ENCODE data around the gene COBL.

Gene COBL

GRCh38 chr7:51140199-51141164, 176.1 kb downstream of the COBL start:
- DNase-seq (ENCODE audit: low spot score) = no peak

GRCh38 chr7:51139796-51140195, 176.8 kb downstream of the COBL start:
- peak; percentile 56 for DNase-seq (ENCODE audit: low spot score)

- DNase-seq (ENCODE audit: low spot score) = peak; percentile 22
These were observed 178.2 kb downstream of the COBL start for GRCh38 chr7:51138123-51139085.

- no peak for DNase-seq (ENCODE audit: low spot score)
These were observed 181.0 kb downstream of the COBL start for GRCh38 chr7:51135576-51135975.

- no peak for DNase-seq (ENCODE audit: low spot score)
These were observed 182.6 kb downstream of the COBL start for GRCh38 chr7:51134013-51134441.

GRCh38 chr7:51132661-51133060, 183.9 kb downstream of the COBL start:
- DNase-seq (ENCODE audit: low spot score) = no peak

GRCh38 chr7:51129527-51130472, 186.8 kb downstream of the COBL start:
- peak; percentile 37 for DNase-seq (ENCODE audit: low spot score)

GRCh38 chr7:51128545-51129435, 187.8 kb downstream of the COBL start:
- no peak for DNase-seq (ENCODE audit: low spot score)

- no peak for DNase-seq (ENCODE audit: low spot score)
These were observed 189.0 kb downstream of the COBL start for GRCh38 chr7:51127618-51127904.

- no peak for DNase-seq (ENCODE audit: low spot score)
These were observed 189.6 kb downstream of the COBL start for GRCh38 chr7:51126813-51127617.

GRCh38 chr7:51126324-51126723, 190.3 kb downstream of the COBL start:
- DNase-seq (ENCODE audit: low spot score) = no peak

GRCh38 chr7:51124321-51124720, 192.3 kb downstream of the COBL start:
- DNase-seq (ENCODE audit: low spot score) = no peak

GRCh38 chr7:51123322-51124019, 193.1 kb downstream of the COBL start:
- DNase-seq (ENCODE audit: low spot score) = peak; percentile 98

GRCh38 chr7:51121931-51122425, 194.6 kb downstream of the COBL start:
- no peak for DNase-seq (ENCODE audit: low spot score)

- no peak for DNase-seq (ENCODE audit: low spot score)
These were observed 195.4 kb downstream of the COBL start for GRCh38 chr7:51121036-51121790.

GRCh38 chr7:51118628-51119027, 198.0 kb downstream of the COBL start:
- no peak for DNase-seq (ENCODE audit: low spot score)

GRCh38 chr7:51114501-51114900, 202.1 kb downstream of the COBL start:
- DNase-seq (ENCODE audit: low spot score) = no peak

- no peak for DNase-seq (ENCODE audit: low spot score)
These were observed 202.6 kb downstream of the COBL start for GRCh38 chr7:51113962-51114361.
